Measurements from ENCODE around the gene ARSG. TPM values are rescaled to one million over a fixed set of nuclear protein-coding genes. Genes with fewer than 3 reads are reported as not detected.
"Not testable (repeated sequence)": the region's sequence is repeated elsewhere in the genome, so short reads cannot be mapped to it uniquely, and the experiment has no call there.

ARSG gene
- total RNA-seq (ENCODE audit: insufficient read depth, low replicate concordance), result 5.5 TPM

DNA sequence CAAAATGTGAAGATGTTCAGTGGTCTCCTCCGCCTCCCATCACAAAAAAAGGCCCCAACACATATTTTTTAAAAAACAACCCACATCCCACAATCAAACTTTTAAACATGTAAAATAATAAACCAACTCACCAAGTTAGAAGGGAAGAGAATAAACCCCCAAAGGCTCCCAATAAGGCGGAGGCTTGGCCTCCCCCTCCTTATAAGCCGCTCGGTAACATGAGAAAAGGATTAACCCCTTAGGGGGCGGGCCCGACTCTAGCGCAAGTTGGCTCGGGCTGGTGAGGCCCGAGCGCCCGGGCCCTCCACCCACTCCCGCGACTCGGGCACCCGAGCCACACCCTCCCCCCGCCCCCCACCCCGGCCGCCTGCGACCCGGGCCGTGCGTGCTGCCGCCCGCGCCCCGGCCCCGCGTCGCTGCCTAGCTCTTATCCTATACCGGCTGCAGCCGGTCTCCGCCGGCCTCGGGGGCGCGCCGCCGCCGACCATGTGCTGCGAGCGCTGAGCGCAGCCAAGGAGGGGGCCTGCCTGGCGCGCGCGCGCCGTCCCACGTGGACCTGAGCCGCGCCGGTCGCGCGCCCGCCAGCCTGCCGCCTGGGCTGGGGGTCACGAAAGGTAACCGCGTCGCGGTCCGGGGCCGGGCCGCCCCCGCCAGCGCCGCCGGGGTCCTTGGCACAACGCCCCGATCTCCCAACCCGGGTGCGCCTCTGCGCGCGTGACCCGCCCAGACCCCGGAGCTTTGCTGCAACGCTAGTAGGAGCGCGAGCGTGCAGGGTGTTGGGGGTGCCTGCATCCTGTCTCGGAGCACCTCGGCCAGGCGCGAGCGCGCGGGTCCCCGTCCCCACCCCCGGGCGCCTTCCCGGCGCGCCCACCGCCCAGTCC lies at the start of gene ARSG, which contains the start of gene SLC16A6:
ARSG (plus strand) TSS at position 541 of the 881 bp plus-strand sequence. CDS start 15,999 bp downstream, outside the sequence.
SLC16A6 (minus strand) TSS at position 173 of the 881 bp plus-strand sequence. CDS start 12,807 bp downstream, outside the sequence.
- DNase-seq (ENCODE audit: low spot score), result peak; percentile 61

DNA sequence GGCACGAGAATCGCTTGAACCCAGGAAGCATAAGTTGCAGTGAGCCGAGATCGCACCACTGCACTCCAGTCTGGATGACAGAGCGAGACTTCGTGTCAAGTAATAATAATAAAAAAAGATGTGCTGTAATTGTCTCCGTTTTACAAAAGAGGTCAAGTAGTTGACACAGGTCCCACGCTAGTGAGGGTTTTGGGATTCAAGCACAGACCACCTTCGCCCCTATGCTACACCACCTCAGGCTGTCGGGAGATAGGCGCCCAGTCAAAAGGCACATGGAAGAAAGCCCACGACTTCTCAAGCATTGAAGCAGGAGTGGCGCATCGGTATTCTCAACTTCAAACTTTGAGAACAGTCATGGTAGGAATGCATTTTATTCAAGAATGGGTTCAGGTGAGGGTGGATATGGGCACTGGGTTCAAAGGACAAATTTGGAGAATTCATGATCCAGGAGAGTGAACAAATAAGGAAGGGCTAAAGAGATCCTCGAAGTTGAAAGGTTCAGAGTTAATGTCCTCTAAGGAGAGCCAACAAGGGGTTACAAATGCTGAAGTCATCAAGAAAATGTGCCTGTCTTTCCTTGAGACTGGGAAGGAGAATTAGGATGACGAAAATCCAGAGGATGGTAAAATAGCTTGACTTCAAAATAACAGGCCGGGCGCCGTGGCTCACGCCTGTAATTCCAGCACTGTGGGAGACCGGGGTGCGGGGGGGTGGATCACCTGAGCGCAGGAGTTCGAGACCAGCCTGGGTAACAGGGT lies 44.8 kb upstream of the ARSG start:
- no peak for DNase-seq (ENCODE audit: low spot score)

DNA sequence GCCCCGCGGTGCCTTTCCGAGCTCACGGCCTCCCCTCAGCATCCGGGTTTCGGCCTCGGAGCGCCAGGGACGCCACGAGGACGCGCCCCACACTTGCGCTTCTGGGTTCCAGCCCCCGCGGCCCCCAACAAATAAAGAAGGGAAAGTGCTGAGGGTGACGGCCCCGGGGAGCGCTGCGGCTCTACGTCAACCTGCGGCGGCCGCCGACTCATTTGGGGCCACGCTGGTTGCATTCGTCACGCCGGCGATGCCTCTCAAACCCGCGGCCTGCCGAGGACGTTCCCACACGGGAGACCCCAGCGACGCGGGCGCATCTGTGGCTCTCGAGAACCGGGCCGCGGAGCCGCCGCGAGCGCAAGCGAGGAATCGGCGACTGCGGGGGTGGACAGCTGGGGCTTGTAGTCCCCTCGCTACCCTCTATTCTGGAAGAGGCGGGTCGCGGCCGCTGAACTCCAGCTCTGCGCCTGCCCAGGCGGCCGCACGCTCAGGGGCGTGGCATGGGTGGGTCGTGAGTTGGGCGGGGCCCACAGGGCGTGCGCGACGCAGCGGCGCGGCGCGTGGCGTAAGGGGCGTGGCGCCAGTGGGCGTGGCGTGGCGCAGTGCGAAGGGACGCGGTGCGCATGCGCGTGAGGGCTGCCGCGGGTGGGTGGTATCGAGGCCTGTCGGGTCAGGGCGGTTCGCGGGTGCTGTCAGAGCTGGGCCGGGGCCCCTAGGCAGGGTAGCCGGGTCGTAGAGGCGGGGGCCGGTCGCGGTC lies 43.7 kb upstream of the ARSG start, which contains the start of gene AMZ2:
AMZ2 (plus strand) TSS at position 599 of the 754 bp plus-strand sequence. CDS start 2,145 bp downstream, outside the sequence.
- DNase-seq (ENCODE audit: low spot score), result peak; percentile 97

DNA sequence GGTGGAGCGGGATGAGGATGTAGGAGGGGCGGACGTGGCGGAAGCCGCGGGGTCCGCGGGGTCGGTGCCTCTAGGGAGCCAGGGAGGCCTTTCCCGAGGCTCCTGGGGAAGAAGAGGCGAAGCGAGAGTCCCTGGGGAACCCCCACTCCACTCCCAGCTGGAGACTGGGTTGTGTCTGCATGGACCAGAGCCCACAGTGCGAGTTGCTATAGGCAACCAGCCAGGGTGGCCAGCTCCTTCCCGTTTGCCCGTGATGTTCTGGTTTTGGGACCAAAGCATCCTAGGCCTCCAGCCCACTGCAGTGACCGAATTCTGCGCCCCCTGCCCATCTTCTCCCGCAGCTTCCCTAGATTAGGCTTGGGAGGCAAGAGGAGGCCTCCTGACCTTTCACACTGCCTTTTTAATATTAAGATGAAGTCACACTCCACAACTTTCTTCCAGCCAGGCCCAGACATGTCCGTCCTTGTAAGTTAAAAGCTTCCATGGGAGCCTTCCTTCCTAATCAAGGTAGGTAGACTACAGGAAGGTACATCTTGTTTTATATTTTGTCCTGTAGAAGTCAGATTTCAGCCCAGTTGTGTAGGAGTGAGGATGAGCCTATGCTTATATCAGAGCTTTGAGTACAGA lies 43.0 kb upstream of the ARSG start:
- peak; percentile 84 for DNase-seq (ENCODE audit: low spot score)

DNA sequence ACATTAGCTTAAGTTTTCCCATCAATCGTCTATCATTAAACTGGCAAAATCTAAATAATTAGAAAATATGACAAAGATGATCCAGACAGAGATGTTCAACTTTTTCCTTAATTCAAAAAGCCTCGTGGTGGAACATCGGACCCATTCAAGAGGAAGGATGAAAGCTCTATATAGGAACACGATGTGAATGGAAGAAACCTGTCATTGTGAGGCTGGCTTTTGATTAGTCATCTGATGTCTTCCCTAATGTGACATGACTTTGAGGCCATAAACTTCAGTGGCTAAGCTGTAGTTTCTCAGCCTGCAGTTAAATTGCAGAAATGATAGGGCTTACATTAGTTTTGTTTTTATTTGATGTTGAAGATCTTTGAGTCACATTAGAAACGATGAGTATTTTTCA lies 42.4 kb upstream of the ARSG start:
- no peak for DNase-seq (ENCODE audit: low spot score)

DNA sequence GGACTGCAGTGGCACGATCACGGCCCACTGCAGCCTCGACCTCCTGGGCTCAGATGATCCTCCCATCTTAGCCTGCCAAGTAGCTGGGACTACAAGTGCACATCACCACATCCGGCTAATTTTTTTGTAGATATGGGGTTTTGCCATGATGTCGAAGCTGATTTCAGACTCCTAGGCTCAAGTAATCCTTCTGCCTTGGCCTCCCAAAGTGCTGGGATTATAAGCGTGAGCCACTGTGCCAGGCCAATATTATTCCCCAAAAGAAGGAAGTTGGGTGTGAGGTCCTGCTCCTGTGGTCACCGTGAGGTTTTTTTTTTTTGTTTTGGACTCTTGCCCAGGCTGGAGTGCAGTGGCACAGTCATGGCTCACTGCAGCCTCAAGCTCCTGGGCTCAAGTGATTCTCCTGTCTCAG lies 41.9 kb upstream of the ARSG start:
- no peak for DNase-seq (ENCODE audit: low spot score)

DNA sequence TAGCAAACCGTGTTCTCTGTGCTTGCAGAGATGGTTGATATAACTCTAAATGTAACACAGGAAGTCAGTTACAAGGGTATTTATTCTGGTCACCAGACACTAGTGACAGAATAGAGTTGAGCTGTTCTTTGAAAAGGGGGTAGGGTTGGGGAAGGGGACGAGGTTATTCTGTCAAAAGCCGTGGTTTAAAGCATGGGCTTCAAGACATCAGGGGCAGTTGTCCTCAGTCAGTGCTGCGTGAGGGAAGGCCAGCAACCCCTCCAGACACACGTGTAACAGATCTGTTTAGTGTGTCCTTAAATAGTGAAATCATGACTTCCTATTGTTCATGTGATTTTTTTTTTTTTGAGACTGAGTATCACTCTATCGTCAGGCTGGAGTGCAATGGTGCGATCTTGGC lies 37.9 kb upstream of the ARSG start:
- DNase-seq (ENCODE audit: low spot score), result not testable (repeated sequence)

DNA sequence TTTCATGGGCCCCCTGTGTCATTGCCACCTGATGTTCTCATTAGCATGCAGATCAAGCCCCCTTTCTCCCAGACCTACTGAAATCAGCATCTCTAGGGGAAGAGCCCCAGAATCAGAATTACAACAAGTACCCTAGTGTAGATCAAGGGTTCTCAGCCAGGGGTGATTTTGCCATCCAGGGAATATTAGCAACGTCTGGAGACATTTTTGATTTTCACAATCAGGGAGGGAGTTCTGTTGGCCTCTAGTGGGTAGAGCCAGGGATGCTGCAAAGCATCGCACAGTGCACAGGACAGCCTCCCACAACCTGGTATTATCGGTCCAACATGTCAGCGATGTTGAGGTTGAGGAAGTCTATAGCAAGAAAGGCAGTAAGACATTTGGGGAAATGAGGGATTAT lies 36.1 kb upstream of the ARSG start:
- DNase-seq (ENCODE audit: low spot score), result no peak

DNA sequence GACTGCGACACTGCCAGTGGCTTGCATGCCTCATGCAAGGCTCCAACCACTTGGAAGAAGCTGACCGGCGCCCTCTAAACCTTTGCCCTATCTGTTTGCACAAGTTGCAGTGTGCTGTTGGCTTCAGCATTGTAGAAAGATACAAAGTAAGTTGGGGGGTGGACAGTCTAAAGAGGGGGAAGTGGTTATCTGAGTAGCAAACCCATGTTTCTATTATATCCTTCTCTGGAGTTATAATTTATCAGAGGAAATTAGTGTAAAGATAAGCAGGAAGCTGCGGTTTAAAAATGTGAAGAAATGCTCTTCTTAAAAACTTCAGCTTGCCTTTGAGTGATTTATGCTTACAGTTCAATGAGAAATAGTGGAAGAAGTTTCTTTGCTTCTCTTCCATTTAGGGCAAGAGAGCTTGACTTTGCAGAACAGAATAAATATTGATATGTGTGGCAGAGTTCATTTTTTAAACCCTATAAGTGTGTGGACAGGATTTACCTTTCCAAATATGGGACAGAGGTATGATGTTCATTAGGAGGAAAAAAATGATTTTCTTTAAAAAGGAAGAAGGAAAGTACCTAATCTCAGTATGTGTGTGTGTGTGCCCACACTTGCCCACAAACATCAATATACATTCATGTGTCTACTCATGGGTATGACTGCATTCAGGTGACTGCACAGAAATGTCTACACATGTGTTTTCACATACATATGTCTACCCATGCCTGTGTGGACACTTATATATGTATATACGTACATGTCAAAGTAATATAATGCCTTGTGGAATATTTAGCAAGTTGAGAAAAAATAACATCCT lies 35.4 kb upstream of the ARSG start:
- DNase-seq (ENCODE audit: low spot score), result no peak

DNA sequence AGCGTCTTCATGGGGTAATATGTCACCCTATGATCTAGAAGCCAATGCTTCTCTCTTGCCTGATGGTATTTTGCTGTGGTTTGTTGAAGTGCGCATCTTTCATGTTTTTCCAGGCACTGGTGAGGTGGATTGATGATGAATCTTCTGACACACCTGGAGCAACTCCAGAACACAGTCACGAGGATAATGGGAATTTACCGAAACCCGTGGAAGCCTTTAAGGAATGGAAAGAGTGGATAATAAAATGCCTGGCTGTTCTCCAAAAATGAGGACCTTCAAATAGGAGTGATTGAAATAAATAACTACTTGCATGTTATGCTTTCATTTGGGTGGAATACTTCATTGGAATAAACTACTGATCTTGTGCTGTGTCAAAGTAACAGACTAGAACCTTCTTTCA lies 34.6 kb upstream of the ARSG start:
- not testable (repeated sequence) for DNase-seq (ENCODE audit: low spot score)

DNA sequence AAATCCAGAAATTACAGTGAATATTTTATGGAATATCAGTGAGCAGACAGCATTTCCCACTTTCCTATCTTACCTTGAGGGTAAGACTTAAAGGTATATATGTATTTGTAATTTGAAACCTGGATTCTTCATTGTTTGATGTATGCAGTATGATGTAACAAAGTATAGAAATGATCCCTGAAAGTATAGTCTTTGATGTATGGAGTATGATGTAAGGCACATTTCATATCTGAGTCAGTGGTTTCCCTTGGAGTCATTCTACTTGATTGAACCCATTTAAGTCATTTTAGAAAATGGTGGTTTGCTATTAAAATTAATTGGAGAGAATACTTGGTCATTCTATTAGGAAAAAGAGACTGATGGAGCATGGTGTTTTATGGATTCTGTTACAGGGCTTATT lies 33.4 kb upstream of the ARSG start:
- DNase-seq (ENCODE audit: low spot score), result no peak

DNA sequence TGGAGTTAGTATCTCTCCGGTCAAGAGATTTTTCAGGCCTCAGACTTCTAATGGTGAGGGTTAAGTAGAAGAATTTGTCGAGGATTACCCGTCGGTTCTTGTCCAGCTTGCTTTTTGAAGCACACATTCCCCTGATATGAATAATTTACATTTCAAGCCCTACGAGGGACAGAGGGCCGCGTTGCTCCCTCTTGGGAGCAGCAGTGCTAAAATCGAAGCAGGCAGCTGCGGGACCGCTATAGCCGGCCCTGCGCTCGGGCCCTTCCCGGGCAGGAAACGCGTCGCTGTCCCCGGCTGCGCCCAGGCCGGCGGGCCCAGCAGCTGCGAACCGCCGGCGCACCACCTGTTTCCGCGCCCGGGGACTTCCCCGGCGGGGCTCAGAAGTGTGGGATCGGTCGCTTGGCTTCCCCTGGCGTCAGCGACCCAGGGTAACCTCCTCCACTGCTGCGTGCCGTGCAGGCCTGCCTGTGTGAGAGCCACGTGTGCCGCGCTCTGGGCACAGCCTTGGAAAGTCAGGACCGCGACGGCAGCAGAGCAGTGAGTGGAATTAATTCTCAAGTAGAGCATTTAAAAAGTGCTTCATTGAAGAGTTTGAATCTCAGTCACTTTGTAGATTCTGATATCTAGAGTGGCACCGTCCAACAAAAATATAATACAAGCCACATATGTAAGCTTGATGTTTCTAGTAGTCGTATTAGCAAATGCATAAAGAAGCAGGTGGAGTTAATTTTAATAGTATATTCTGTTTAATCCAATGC lies 32.2 kb upstream of the ARSG start:
- peak; percentile 34 for DNase-seq (ENCODE audit: low spot score)

DNA sequence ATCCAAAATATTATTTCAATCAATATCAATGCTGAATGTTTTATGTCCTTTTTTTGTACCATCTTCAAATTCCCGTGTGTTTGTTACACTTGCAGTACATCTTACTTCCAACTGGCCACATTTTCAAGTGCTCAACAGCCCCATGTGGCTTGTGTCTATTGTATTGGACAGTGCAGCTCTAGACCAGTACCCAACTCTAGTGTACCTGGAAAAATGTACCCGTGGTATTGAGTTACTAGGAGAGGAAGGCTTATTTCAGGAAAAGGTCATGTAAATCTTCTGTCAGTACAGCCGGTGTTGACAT lies 31.7 kb upstream of the ARSG start:
- DNase-seq (ENCODE audit: low spot score), result not testable (repeated sequence)

DNA sequence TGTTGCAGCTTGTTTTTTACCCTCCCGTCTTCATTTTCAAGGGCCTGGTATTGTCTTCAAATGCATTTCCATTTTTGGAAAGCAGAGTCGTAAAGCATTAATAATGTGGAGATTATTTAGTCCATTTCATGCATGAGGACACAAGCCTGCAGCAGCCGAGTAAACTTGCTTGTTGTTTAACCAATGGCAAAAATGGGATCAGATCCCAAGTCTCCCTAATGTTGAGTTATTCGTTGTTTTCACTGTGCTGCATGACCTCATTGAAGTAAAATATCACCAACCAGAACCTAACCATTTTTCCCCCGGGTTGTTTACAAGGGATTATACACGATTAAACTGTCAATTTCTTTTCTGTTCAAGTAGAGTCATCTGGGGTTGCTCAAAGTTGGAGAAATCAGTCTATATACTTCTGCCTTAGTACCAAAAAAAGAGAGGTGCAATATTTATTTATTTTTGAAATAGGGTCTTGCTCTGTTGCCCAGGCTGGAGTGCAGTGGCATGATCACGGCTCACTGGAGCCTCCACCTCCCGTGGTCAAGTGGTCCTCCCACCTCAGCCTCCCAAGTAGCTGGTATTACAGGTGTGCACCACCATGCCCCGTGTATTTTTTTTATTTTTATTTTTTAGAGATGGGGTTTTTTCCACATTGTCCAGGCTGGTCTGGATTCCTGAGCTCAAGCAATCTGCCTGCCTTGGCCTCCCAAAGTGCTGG lies 31.1 kb upstream of the ARSG start:
- DNase-seq (ENCODE audit: low spot score), result no peak

DNA sequence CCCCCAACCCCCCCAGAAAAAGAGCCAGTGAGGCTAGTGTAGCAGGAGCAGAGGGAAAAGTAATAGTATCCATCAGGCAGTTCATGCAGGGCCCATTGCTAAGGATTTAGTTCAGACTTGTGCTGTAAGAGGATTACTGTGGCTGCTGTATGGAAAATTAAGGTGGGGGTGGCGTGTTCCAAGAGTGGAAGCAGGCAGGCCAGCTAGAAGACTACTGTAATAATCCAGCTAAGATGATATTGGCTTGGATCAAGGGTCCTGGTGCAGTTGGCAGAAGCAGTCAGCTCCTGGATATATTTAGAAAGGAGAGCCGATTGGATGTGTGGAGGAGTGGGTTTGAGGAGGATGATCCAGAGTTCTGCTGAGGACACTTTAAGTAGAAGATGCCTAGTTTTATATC lies 28.8 kb upstream of the ARSG start:
- DNase-seq (ENCODE audit: low spot score), result peak; percentile 25

DNA sequence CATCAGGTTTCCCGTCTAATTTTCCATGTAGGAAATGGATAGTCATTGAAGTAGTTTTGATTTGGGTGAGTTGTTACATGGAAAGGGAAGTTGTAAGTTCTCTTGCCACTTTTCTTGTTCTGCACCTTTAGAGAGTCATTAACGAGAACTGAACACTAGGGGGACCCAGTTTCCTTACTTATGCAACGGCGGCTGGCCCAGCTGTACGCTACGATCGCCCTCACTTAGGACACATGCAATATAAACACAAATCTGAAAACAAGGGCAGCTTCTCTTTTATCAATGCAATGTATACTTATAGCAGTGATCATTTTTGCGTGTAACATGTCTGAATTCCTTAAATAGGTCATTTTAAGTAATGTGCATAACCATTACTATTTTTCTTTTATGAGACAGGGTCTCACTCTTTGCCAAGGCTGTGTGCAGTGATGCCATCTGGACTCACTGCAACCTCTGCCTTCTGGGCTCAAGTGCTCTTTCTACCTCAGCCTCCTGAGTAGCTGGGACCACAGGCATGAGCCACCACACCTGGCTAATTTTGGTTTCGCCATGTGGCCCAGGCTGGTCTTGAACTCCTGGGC lies 28.1 kb upstream of the ARSG start:
- peak; percentile 46 for DNase-seq (ENCODE audit: low spot score)

DNA sequence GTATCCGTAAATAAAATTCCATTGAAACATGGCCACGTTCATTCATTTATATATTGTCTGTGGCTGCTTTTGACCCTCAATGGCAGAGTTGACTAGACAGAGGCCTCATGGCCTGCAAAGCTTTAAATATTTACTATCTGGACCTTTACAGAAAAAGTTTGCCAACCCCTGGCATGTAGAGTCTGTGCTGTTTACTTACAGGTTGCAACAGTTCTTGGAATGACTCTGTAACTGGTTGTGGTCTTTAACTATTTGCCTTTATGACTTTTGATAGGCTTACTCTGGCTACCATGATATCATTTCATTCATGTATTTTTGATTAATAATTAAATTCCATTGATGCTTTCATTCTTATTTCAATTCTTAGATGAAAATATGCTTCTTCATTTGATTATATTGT lies 25.5 kb upstream of the ARSG start:
- not testable (repeated sequence) for DNase-seq (ENCODE audit: low spot score)

DNA sequence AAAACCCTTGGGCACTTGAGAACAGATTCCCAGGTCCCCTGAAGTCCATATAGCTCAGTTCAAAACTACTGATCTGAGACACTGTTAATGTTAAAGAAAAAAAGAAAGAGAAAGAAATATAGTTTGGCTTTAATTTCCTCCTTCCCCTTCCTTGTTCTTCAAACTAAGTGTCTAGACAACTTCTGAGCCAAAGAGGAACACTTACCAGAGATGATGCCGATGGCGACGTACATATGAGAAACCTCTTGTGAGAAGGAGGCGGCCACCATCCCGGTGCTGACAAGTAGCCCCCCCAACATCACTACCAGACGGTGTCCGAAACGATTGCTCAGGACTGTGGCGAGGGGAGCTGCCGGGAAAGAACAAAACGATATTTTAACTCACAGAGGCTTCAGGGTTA lies 17.6 kb upstream of the ARSG start:
- no peak for DNase-seq (ENCODE audit: low spot score)

DNA sequence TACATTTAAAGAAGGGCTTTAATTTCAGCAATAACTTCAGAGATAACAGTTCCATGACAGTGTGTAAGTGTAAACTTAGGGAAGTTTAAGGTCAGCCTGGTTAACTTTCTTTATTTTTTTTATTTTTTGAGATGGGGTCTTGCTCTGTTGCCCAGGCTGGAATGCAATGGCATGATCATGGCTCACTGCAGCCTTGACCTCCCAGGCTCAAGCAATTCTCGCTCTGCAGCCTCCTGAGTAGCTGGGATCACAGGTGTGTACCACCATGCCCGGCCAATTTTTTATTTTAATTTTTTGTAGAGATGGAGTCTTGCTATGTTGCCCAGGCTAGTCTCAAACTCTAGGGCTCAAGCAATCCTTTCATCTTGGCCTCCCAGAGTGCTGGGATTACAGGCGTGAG lies 15.0 kb upstream of the ARSG start:
- DNase-seq (ENCODE audit: low spot score), result not testable (repeated sequence)
